HepG2 (cell line): Measurements from ENCODE around the gene PLEKHA6. TPM values are rescaled to one million over a fixed set of nuclear protein-coding genes. Genes with fewer than 3 reads are reported as not detected.

Source experiments
- CEBPB ChIP-seq: IDR thresholded peaks from 2 replicates; pipeline ENCODE4 v1.6.1; 2011; ENCODE audit warnings: low read depth, low read length, improper control_type of control experiment, borderline replicate concordance
- CEBPG ChIP-seq: IDR thresholded peaks from 2 replicates; pipeline ENCODE4 v1.6.1; 2016
- EP300 ChIP-seq, 3 experiments: sonication (generic) in 1 of 3; formaldehyde crosslinking in 1 of 3; IDR thresholded peaks; 2 replicates each; pipeline versions ENCODE4 v1.5.1 to v1.6.1; 2011 to 2020; ENCODE audit warnings: low read depth in 2 of 3, low read length in 2 of 3, borderline replicate concordance in 1 of 3, improper control_type of control experiment in 1 of 3, mild to moderate bottlenecking in 1 of 3, missing genetic modification reagents in 1 of 3, moderate library complexity in 1 of 3
- FOSL2 ChIP-seq: sonication (generic); formaldehyde crosslinking; IDR thresholded peaks from 2 replicates; pipeline ENCODE4 v1.4.0; 2020; ENCODE audit warnings: missing genetic modification reagents
- FOXA3 ChIP-seq: IDR thresholded peaks from 2 replicates; pipeline ENCODE4 v1.6.1; 2016; ENCODE audit warnings: missing genetic modification reagents, missing compliant biosample characterization
- IRX3 ChIP-seq: sonication (generic); formaldehyde crosslinking; IDR thresholded peaks from 2 replicates; pipeline ENCODE4 v1.8.1; 2023; ENCODE audit warnings: mild to moderate bottlenecking, low read depth, missing genetic modification reagents, borderline replicate concordance
- ISL2 ChIP-seq: sonication (generic); formaldehyde crosslinking; IDR thresholded peaks from 2 replicates; pipeline ENCODE4 v1.5.0; 2020; ENCODE audit warnings: missing genetic modification reagents
- MED1 ChIP-seq: sonication (generic); formaldehyde crosslinking; IDR thresholded peaks from 2 replicates; pipeline ENCODE4 v1.4.0; 2020; ENCODE audit warnings: missing genetic modification reagents
- SMAD3 ChIP-seq: sonication (generic); formaldehyde crosslinking; IDR thresholded peaks from 2 replicates; pipeline ENCODE4 v1.4.0; 2020; ENCODE audit warnings: missing genetic modification reagents
- SOX5 ChIP-seq: IDR thresholded peaks from 2 replicates; pipeline ENCODE4 v1.6.1; 2016; ENCODE audit warnings: borderline replicate concordance
- TBL1XR1 ChIP-seq: fragments of 150-350 bp; IDR thresholded peaks from 2 replicates; pipeline ENCODE4 v1.6.1; 2014; ENCODE audit warnings: borderline replicate concordance, low read length; ENCODE audit not compliant: partially characterized antibody
- TEAD3 ChIP-seq: optimal IDR thresholded peaks from 2 replicates; pipeline ENCODE3; 2016; ENCODE audit warnings: borderline replicate concordance
- ZFP82 ChIP-seq: sonication (generic); formaldehyde crosslinking; IDR thresholded peaks from 2 replicates; pipeline ENCODE4 v1.5.1; 2020; ENCODE audit warnings: mild to moderate bottlenecking, missing genetic modification reagents, borderline replicate concordance
- ZNF317 ChIP-seq: sonication (generic); formaldehyde crosslinking; IDR thresholded peaks from 2 replicates; pipeline ENCODE4 v1.5.0; 2020; ENCODE audit warnings: mild to moderate bottlenecking, missing genetic modification reagents
- ZNF441 ChIP-seq: sonication (generic); formaldehyde crosslinking; IDR thresholded peaks from 2 replicates; pipeline ENCODE4 v1.7.0; 2021; ENCODE audit warnings: missing genetic modification reagents, borderline replicate concordance
- polyA plus RNA-seq, 8 experiments: library from polyadenylated mRNA; depleted of rRNA in 3 of 8; stranded (reverse) in 7 of 8; unstranded in 1 of 8; fragments of >200 nt; fragmentation: Illumina TruSeq in 4 of 8; extraction: Trizol in 4 of 8; gene quantifications; 2 replicates each; pipeline versions ENCODE4 v1.2.1 to v1.2.3, GENCODE V29; 2011 to 2016; ENCODE audit warnings: low read depth in 4 of 8, missing spikeins in 1 of 8, mixed read lengths in 1 of 8; ENCODE audit not compliant: insufficient read depth in 1 of 8
- total RNA-seq, 5 experiments: library from RNA; depleted of rRNA; stranded (reverse); fragments of >200 nt; fragmentation: Illumina TruSeq; extraction: Trizol; gene quantifications; 2 replicates each; pipeline ENCODE4 v1.2.3, GENCODE V29; 2016; ENCODE audit warnings: low read depth in 1 of 5
- TF ChIP-seq, protein P1 (sequence below): IDR thresholded peaks from 2 replicates; pipeline ENCODE4 v1.6.1; 2012; ENCODE audit warnings: low read depth, low read length, improper control_type of control experiment
- TF ChIP-seq, protein P2 (sequence below): sonication (generic); formaldehyde crosslinking; IDR thresholded peaks from 2 replicates; pipeline ENCODE4 v1.5.1; 2020; ENCODE audit warnings: mild to moderate bottlenecking, missing genetic modification reagents, borderline replicate concordance
- TF ChIP-seq, protein P3 (sequence below): sonication (generic); formaldehyde crosslinking; IDR thresholded peaks from 2 replicates; pipeline ENCODE4 v1.5.1; 2020; ENCODE audit warnings: mild to moderate bottlenecking, missing genetic modification reagents, borderline replicate concordance

Gene PLEKHA6
- total and polyA plus RNA-seq, 2 of the 13 experiments (the other 11 are each of a cell fraction or from before 2014, with no cell fraction given) = 5.3 to 11.4 TPM

DNA sequence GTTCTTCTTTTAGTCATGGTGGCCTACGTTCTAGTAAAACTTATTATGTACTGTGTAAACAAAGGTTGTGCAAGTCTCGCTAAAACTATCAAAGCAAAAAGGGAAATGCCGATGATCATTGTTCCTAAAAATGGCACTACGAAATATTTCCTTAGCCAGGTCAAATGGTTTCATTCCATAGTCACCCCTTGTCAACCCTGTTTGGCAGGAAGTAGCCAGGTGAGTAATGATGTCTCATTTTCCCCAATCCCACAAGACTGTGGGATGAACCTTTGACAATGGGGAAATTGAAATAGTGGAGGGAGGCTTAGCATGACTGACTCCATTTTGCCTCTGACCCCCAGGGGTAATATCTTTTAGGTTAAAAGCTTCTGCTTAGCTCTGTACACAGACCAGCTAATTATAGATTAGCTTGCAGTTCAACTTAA lies 188.0 kb downstream of the PLEKHA6 start (continued):
- TF ChIP-seq CEBPB (peak; percentile 64; the same call in 1 of the 2 replicates), FOSL2 (CRISPR knock-in tag) (peak; percentile 86), ISL2 (CRISPR knock-in tag) (0 out of 2 replicates have a peak, but pooled peaks have one; percentile 18), SOX5 (CRISPR knock-in tag) (peak; percentile 64; the same call in 1 of the 2 replicates), EP300 (IDR thresholded peaks at IDR 0.05; ENCODE audit: low read depth in 2 of 2, low read length in 2 of 2) (peak in 1 of 2 experiments; percentile 42; a peak in 1 of 4 replicates), EP300 (CRISPR knock-in tag; IDR thresholded peaks at IDR 0.05; ENCODE audit: borderline replicate concordance) (no peak), TEAD3 (CRISPR knock-in tag) (peak; percentile 12), ZFP82 (CRISPR knock-in tag) (no peak), MED1 (CRISPR knock-in tag) (peak; percentile 24; the same call in 1 of the 2 replicates), ZNF441 (CRISPR knock-in tag) (no peak), FOXA3 (peak; percentile 83), IRX3 (CRISPR knock-in tag) (no peak), TBL1XR1 (peak; percentile 23), ZNF317 (CRISPR knock-in tag) (0 out of 2 replicates have a peak, but pooled peaks have one; percentile 33), SMAD3 (CRISPR knock-in tag) (no peak), CEBPG (CRISPR knock-in tag) (peak; percentile 62)
- TF ChIP-seq, protein P1, sequence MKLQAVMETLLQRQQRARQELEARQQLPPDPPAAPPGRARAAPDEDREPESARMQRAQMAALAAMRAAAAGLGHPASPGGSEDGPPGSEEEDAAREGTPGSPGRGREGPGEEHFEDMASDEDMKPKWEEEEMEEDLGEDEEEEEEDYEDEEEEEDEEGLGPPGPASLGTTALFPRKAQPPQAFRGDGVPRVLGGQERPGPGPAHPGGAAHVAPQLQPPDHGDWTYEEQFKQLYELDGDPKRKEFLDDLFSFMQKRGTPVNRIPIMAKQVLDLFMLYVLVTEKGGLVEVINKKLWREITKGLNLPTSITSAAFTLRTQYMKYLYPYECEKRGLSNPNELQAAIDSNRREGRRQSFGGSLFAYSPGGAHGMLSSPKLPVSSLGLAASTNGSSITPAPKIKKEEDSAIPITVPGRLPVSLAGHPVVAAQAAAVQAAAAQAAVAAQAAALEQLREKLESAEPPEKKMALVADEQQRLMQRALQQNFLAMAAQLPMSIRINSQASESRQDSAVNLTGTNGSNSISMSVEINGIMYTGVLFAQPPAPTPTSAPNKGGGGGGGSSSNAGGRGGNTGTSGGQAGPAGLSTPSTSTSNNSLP = 0 out of 2 replicates have a peak, but pooled peaks have one; percentile 13
- TF ChIP-seq, protein P2, sequence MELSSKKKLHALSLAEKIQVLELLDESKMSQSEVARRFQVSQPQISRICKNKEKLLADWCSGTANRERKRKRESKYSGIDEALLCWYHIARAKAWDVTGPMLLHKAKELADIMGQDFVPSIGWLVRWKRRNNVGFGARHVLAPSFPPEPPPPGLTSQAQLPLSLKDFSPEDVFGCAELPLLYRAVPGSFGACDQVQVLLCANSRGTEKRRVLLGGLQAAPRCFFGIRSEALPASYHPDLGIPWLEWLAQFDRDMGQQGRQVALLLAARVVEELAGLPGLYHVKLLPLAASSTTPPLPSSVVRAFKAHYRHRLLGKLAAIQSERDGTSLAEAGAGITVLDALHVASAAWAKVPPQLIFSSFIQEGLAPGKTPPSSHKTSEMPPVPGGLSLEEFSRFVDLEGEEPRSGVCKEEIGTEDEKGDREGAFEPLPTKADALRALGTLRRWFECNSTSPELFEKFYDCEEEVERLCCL (CRISPR knock-in tag) = no peak
- TF ChIP-seq, protein P3, sequence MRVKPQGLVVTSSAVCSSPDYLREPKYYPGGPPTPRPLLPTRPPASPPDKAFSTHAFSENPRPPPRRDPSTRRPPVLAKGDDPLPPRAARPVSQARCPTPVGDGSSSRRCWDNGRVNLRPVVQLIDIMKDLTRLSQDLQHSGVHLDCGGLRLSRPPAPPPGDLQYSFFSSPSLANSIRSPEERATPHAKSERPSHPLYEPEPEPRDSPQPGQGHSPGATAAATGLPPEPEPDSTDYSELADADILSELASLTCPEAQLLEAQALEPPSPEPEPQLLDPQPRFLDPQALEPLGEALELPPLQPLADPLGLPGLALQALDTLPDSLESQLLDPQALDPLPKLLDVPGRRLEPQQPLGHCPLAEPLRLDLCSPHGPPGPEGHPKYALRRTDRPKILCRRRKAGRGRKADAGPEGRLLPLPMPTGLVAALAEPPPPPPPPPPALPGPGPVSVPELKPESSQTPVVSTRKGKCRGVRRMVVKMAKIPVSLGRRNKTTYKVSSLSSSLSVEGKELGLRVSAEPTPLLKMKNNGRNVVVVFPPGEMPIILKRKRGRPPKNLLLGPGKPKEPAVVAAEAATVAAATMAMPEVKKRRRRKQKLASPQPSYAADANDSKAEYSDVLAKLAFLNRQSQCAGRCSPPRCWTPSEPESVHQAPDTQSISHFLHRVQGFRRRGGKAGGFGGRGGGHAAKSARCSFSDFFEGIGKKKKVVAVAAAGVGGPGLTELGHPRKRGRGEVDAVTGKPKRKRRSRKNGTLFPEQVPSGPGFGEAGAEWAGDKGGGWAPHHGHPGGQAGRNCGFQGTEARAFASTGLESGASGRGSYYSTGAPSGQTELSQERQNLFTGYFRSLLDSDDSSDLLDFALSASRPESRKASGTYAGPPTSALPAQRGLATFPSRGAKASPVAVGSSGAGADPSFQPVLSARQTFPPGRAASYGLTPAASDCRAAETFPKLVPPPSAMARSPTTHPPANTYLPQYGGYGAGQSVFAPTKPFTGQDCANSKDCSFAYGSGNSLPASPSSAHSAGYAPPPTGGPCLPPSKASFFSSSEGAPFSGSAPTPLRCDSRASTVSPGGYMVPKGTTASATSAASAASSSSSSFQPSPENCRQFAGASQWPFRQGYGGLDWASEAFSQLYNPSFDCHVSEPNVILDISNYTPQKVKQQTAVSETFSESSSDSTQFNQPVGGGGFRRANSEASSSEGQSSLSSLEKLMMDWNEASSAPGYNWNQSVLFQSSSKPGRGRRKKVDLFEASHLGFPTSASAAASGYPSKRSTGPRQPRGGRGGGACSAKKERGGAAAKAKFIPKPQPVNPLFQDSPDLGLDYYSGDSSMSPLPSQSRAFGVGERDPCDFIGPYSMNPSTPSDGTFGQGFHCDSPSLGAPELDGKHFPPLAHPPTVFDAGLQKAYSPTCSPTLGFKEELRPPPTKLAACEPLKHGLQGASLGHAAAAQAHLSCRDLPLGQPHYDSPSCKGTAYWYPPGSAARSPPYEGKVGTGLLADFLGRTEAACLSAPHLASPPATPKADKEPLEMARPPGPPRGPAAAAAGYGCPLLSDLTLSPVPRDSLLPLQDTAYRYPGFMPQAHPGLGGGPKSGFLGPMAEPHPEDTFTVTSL (CRISPR knock-in tag) = peak; percentile 30; the same call in 1 of the 2 replicates
